GM23338 (cell line): Measurements from ENCODE around the gene GYPC.

Experiments
- CREB1 ChIP-seq: fragments of 250-450 bp; sonication (Bioruptor Pico); IDR thresholded peaks from 2 replicates; pipeline ENCODE4 v1.5.0; 2020; ENCODE audit warnings: low read depth, mild to moderate bottlenecking, moderate library complexity
- CTCF ChIP-seq, 2 experiments: fragments of 200-600 bp in 1 of 2; sonication (generic) in 1 of 2; conservative IDR thresholded peaks; 2 replicates each; pipeline versions ENCODE4 v1.5.1 to v1.6.1; 2016 to 2017; ENCODE audit warnings: antibody characterized with exemption in 2 of 2, low read depth in 2 of 2, mild to moderate bottlenecking in 2 of 2, moderate library complexity in 1 of 2
- ETS1 ChIP-seq: IDR thresholded peaks from 2 replicates; pipeline ENCODE4 v1.6.1; 2016; ENCODE audit warnings: antibody characterized with exemption
- EZH2 ChIP-seq: fragments of 200-600 bp; sonication (generic); IDR thresholded peaks from one replicate; pipeline ENCODE4 v1.8.0; 2017; ENCODE audit warnings: antibody characterized with exemption, mild to moderate bottlenecking, low read depth; ENCODE audit not compliant: unreplicated experiment
- EZH2phosphoT487 ChIP-seq: fragments of 200-600 bp; sonication (generic); IDR thresholded peaks from one replicate; pipeline ENCODE4 v1.8.1; 2018; ENCODE audit warnings: antibody characterized with exemption; ENCODE audit not compliant: unreplicated experiment
- JUNB ChIP-seq: IDR thresholded peaks from one replicate; pipeline ENCODE4 v1.6.1; 2016; ENCODE audit warnings: antibody characterized with exemption; ENCODE audit not compliant: unreplicated experiment
- NANOG ChIP-seq: IDR thresholded peaks from 2 replicates; pipeline ENCODE4 v1.6.1; 2016; ENCODE audit warnings: antibody characterized with exemption, borderline replicate concordance
- POLR2AphosphoS5 ChIP-seq: IDR thresholded peaks from 2 replicates; pipeline ENCODE4 v1.6.1; 2016; ENCODE audit warnings: antibody characterized with exemption, low read depth
- REST ChIP-seq: IDR thresholded peaks from one replicate; pipeline ENCODE4 v1.6.1; 2018; ENCODE audit warnings: antibody characterized with exemption; ENCODE audit not compliant: unreplicated experiment
- STAT1 ChIP-seq: IDR thresholded peaks from one replicate; pipeline ENCODE4 v1.6.1; 2016; ENCODE audit warnings: antibody characterized with exemption; ENCODE audit not compliant: unreplicated experiment
- ZNF114 ChIP-seq: fragments of 250-450 bp; sonication (Bioruptor Pico); IDR thresholded peaks from 2 replicates; pipeline ENCODE4 v1.5.0; 2020; ENCODE audit warnings: mild to moderate bottlenecking, moderate library complexity
- ZNF331 ChIP-seq: fragments of 250-450 bp; sonication (Bioruptor Pico); IDR thresholded peaks from 2 replicates; pipeline ENCODE4 v1.5.0; 2020; ENCODE audit warnings: low read depth, mild to moderate bottlenecking, moderate library complexity
- ZNF462 ChIP-seq: fragments of 250-450 bp; sonication (Bioruptor Pico); IDR thresholded peaks from 2 replicates; pipeline ENCODE4 v1.5.0; 2020; ENCODE audit warnings: mild to moderate bottlenecking, moderate library complexity

- TF ChIP-seq CTCF (conservative IDR thresholded peaks at IDR 0.05; ENCODE audit: low read depth in 2 of 2) (no peak), EZH2 (no peak), POLR2AphosphoS5 (no peak), JUNB (no peak), STAT1 (no peak), REST (no peak), CREB1 (no peak), ETS1 (no peak), EZH2phosphoT487 (no peak), NANOG (no peak), ZNF114 (CRISPR knock-in tag) (no peak), ZNF331 (CRISPR knock-in tag) (no peak), ZNF462 (CRISPR knock-in tag) (no peak)
These were observed 9.5 kb downstream of the GYPC start for GRCh38 chr2:126665483-126665882.
